ACC112 (cell line): ENCODE measurements around the gene CD7.

Source experiments
- H2AFZ ChIP-seq: fragments of 200-600 bp; sonication (generic); one replicate; pipeline ENCODE4 v1.6.0; 2017; ENCODE audit warnings: antibody characterized with exemption, low read length; ENCODE audit not compliant: unreplicated experiment
- H3K27ac ChIP-seq: fragments of 200-600 bp; sonication (generic); 2 replicates; pipeline ENCODE4 v1.5.1; 2014; ENCODE audit warnings: low read depth, mild to moderate bottlenecking, antibody characterized with exemption, low read length, moderate library complexity
- H3K27me3 ChIP-seq: fragments of 200-600 bp; sonication (generic); 2 replicates; pipeline ENCODE4 v1.6.1; 2014; ENCODE audit warnings: mild to moderate bottlenecking, antibody characterized with exemption, low read length, moderate library complexity, mixed read lengths; ENCODE audit not compliant: insufficient read depth
- H3K36me3 ChIP-seq: fragments of 200-600 bp; sonication (generic); 2 replicates; pipeline ENCODE4 v1.6.1; 2016; ENCODE audit warnings: mild to moderate bottlenecking, antibody characterized with exemption, low read length, moderate library complexity, mixed read lengths; ENCODE audit not compliant: insufficient read depth
- H3K4me1 ChIP-seq: fragments of 200-600 bp; sonication (generic); one replicate; pipeline ENCODE4 v1.6.1; 2016; ENCODE audit warnings: low read length, mixed read lengths; ENCODE audit not compliant: insufficient read depth, unreplicated experiment, control insufficient read depth
- H3K4me3 ChIP-seq: fragments of 200-600 bp; sonication (generic); 2 replicates; pipeline ENCODE4 v1.5.1; 2014; ENCODE audit warnings: mild to moderate bottlenecking, low read depth, low read length
- H3K79me2 ChIP-seq: fragments of 200-600 bp; sonication (generic); one replicate; pipeline ENCODE4 v1.6.0; 2016; ENCODE audit warnings: low read length; ENCODE audit not compliant: control insufficient read depth, unreplicated experiment, insufficient read depth

Gene CD7

DNA sequence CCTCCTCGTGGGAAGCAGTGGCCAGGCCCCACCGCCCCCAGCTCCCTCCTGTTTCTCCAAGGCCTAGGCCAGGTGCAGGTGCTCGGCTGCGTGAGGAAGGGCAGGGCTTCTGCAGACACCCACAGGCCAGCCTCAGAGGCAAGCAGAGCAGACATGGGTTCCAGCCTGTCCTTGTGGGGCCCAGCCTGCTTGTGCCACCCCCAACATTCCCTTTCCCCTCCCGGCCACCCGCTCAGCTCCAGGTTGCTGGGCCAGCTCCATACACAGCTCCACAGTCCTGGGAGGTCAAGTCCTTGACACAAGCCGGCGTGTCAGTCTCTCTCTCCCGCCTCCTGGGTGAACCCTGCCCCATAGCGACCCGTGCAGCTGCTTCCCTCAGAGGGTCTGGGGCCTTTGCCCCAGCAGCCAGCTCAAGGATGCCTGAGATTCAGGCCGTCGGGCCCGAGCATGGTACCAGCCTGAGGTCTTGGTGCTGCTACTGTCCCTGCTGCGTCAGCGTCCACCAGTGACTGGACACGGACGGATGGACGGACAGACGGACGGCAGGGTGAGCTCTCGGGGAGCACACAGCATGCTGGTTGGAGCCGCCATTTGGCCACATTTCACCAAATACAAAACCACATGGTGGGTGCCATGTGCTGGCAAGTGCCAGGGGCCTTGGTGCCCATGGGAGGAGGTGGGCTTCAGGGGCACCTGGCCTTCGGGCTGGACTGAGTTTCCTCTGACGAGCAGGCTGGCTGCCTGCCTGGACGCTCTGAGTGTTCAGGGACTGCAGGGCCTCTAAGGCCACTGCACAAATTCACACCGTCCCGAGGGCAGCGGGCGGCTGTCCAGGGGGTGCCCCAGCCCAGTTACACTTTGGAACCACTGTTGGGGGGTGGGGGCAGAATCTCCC, 8.1 kb upstream of the CD7 start:
- H3K4me1 ChIP-seq = peaks cover 9% of the 10 kb centered on the region
- no peak overlapping the region for H2AFZ ChIP-seq
- H3K4me3 ChIP-seq = no peak overlapping the region
- H3K36me3 ChIP-seq = no peaks in the 10 kb centered on the region
- peaks cover 7% of the 10 kb centered on the region for H3K79me2 ChIP-seq
- H3K27ac ChIP-seq = no peak overlapping the region
- H3K27me3 ChIP-seq = no peaks in the 10 kb centered on the region

DNA sequence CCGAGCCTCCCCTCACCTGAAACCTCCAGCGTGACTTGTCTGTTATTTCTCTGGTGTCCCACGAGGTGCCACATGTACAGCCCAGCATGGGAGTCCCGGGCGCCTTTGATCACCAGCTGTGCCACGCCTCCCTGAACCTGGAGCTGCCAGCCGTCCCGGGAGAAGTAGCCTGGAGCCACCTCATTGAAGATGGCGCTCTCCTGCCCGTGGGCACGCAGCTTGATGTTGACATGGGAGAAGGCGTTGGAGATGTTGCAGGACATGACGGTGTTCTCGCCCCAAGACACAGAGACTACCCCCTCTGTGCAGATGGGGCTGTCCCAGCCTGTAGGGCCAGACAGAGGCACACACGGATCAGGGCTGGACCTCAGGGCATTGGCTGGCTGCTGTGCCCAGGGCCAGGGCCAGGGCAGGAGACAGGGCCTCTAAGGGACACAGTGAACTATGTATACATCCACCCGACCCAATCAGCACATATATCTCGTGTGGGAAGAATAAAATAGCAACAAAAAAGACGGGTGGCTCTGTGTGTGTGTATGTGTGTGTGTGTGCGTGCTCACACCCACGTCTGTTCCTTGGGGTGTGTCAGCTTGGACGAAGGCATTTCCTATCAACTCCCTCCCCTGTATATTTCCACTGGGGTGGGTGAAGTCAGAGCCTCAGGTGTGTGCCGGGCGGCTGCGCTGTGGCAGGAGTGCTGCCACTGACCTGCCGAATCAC, 7.3 kb upstream of the CD7 start:
- Histone ChIP-seq H3K27ac (no peak overlapping the region), H3K79me2 (peaks cover 2% of the 10 kb centered on the region), H3K4me3 (no peak overlapping the region), H3K27me3 (no peaks in the 10 kb centered on the region), H3K4me1 (peaks cover 2% of the 10 kb centered on the region), H3K36me3 (no peaks in the 10 kb centered on the region), H2AFZ (no peak overlapping the region)

- no peaks in the 10 kb centered on the region for H3K27me3 ChIP-seq
- no peaks in the 10 kb centered on the region for H3K79me2 ChIP-seq
- no peak overlapping the region for H3K4me3 ChIP-seq
- H3K27ac ChIP-seq = no peak overlapping the region
- H3K4me1 ChIP-seq = no peaks in the 10 kb centered on the region
- no peak overlapping the region for H2AFZ ChIP-seq
- no peaks in the 10 kb centered on the region for H3K36me3 ChIP-seq
Observed at GRCh38 chr17:82323514-82324234, 6.3 kb upstream of the CD7 start.

GRCh38 chr17:82322526-82323453, 5.4 kb upstream of the CD7 start:
- Histone ChIP-seq H2AFZ (no peak overlapping the region), H3K79me2 (no peaks in the 10 kb centered on the region), H3K27ac (no peak overlapping the region), H3K4me3 (no peak overlapping the region), H3K27me3 (no peaks in the 10 kb centered on the region), H3K4me1 (no peaks in the 10 kb centered on the region), H3K36me3 (no peaks in the 10 kb centered on the region)

GRCh38 chr17:82321947-82322466, 4.6 kb upstream of the CD7 start:
- no peaks in the 10 kb centered on the region for H3K27me3 ChIP-seq
- H3K4me3 ChIP-seq = no peak overlapping the region
- H2AFZ ChIP-seq = no peak overlapping the region
- no peaks in the 10 kb centered on the region for H3K36me3 ChIP-seq
- no peak overlapping the region for H3K27ac ChIP-seq
- no peaks in the 10 kb centered on the region for H3K4me1 ChIP-seq
- H3K79me2 ChIP-seq = no peaks in the 10 kb centered on the region

GRCh38 chr17:82320956-82321927, 3.8 kb upstream of the CD7 start:
- no peaks in the 10 kb centered on the region for H3K4me1 ChIP-seq
- H3K4me3 ChIP-seq = no peak overlapping the region
- H3K27me3 ChIP-seq = no peaks in the 10 kb centered on the region
- H3K79me2 ChIP-seq = no peaks in the 10 kb centered on the region
- H2AFZ ChIP-seq = no peak overlapping the region
- H3K36me3 ChIP-seq = no peaks in the 10 kb centered on the region
- 0 out of 2 replicates have a peak overlapping the region, but pooled peaks have one; percentile 36 for H3K27ac ChIP-seq

DNA sequence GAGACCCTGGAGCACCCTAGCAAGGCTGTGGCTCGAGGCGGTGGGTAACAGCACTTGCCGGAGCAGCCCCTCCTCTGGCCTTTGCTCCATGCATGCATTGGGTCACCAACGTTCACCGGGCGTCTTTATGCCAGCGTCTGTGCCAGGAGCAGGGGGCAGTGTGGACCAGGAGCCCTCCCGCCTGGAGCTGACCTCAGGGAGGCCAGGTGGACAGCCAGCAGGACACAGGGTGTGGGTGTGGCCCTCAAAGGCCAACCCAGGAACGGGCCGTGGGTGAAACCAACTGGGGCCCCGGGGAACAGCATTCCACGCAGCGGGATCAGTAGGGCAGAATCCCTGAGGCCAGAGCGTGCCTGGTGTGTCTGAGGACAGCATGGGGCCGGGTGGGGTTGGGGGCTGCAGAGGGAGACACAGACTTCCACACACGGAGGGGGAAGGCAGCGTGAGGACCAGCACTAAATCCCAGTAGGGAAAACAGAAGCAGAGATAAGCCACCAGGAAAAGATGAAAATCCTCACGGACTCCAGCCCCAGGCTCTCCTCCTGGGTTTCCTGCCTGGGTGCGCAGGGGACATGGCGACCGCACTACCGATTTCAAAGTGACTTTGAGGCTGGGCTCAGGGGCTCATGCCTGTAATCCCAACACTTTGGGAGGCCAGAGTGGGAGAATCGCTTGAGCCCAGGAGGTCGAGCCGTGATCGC, 2.9 kb upstream of the CD7 start:
- Histone ChIP-seq H3K79me2 (no peaks in the 10 kb centered on the region), H3K4me1 (peaks cover 7% of the 10 kb centered on the region), H3K4me3 (no peak overlapping the region), H2AFZ (no peak overlapping the region), H3K27ac (no peak overlapping the region), H3K27me3 (peaks cover 8% of the 10 kb centered on the region; the same call in 1 of the 2 replicates), H3K36me3 (no peaks in the 10 kb centered on the region)

DNA sequence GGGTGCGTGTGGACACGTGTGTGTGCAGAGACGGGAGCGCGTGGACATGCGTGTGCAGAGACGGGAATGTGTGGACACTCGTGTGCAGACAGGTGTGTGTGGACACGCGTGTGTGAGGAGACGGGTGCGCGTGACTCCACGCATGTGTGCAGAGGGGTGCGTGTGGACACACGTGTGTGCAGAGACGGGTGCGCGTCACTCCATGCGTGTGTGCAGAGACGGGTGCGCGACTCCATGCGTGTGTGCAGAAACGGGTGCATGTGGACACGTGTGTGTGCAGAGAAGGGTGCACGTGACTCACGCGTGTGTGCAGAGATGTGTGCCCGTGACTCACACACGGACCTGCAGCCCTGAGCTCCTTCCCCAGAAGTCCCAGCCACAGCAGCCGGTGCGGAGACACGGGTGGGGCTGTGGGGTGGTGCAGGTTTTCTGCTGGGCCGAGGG, 2.2 kb upstream of the CD7 start:
- Histone ChIP-seq H3K4me3 (no peak overlapping the region), H3K27ac (no peak overlapping the region), H3K4me1 (peaks cover 7% of the 10 kb centered on the region), H3K36me3 (no peaks in the 10 kb centered on the region), H3K27me3 (peaks cover 14% of the 10 kb centered on the region; the same call in 1 of the 2 replicates), H3K79me2 (no peaks in the 10 kb centered on the region), H2AFZ (no peak overlapping the region)
